ENCODE measurements around the gene SNAPIN.

DNA sequence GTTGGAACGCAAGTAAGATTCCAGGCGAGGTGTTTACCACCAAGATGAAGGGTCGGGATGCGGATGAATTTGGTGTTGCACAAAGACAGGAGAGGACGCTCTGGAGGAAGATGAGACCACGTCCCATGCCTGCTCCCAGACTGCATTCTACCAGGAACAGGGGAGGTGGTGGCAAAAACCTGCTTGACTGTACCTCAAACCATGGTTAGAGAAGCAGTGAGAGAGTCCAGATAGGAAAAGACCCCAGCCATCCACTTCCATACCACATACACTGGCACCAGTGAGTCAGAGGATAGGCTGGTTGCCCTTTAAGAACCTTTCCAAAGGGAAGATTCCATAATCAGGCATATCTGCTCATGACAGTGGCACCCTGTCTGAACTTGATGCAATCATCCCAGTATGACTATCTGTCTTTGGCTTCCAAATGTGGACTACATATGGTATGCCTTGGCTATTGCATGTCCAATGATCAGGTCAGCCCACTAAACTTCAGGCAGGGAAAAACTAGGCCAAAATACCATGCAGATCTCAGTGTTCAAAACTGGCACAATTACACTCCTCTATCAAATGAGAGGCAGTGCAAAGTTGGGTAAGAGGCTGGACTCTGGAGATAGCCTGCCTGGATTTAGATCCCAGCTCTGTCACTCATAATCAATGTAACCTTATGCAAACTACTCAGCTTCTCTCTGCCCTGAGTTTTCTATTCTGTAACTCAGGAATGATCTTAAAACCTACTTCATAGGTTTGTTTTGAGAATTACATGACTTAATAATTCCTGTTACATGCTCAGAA is 40.6 kb downstream of the SNAPIN start:
- TF ChIP-seq SMC3 (IDR thresholded peaks at IDR 0.05; ENCODE audit: low read depth, low read length) (no peak), MXI1 (IDR thresholded peaks at IDR 0.05; ENCODE audit: low read depth, low read length) (no peak), SIN3A (IDR thresholded peaks at IDR 0.05; ENCODE audit: borderline replicate concordance, low read depth, low read length) (no peak)
- TF ChIP-seq, protein P1, sequence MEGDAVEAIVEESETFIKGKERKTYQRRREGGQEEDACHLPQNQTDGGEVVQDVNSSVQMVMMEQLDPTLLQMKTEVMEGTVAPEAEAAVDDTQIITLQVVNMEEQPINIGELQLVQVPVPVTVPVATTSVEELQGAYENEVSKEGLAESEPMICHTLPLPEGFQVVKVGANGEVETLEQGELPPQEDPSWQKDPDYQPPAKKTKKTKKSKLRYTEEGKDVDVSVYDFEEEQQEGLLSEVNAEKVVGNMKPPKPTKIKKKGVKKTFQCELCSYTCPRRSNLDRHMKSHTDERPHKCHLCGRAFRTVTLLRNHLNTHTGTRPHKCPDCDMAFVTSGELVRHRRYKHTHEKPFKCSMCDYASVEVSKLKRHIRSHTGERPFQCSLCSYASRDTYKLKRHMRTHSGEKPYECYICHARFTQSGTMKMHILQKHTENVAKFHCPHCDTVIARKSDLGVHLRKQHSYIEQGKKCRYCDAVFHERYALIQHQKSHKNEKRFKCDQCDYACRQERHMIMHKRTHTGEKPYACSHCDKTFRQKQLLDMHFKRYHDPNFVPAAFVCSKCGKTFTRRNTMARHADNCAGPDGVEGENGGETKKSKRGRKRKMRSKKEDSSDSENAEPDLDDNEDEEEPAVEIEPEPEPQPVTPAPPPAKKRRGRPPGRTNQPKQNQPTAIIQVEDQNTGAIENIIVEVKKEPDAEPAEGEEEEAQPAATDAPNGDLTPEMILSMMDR (IDR thresholded peaks at IDR 0.05): no peak
